K562 (cell line): ENCODE data around the gene MFAP2. TPM values are rescaled to one million over a fixed set of nuclear protein-coding genes. Genes with fewer than 3 reads are reported as not detected.
"Not testable (repeated sequence)": the region's sequence is repeated elsewhere in the genome, so short reads cannot be mapped to it uniquely, and the experiment has no call there.

Experiments used
- ATAC-seq: fragments of 200-7000 bp; cut with Tn5 transposase; 3 replicates; pipeline ENCODE4 v1.9.1; 2020; ENCODE audit warnings: moderate library complexity
- BruUV-seq: library from RNA; stranded (reverse); fragments of 400-500 nt; replicated peaks from 2 replicates; lab custom pipeline; 2021; lab: Mats Ljungman, UMichigan
- CTCF ChIA-PET: fragments of 300-600 bp; formaldehyde crosslinking; extraction: SDS; loops from one replicate; lab custom pipeline; 2021; ENCODE audit warnings: low intra/inter-chr PET ratio; lab: Yijun Ruan, JAX
- POLR2A ChIA-PET: fragments of 300-600, 350-650 bp; sonication (Branson Sonifier 250); formaldehyde crosslinking; extraction: SDS; loops from one replicate; lab custom pipeline; 2021; ENCODE audit warnings: antibody characterized with exemption, inconsistent platforms; lab: Yijun Ruan, JAX
- DNase-seq, 4 experiments: peaks; one replicate each; pipeline versions ENCODE4 v3.0.0 to v3.0.0-alpha.2; 2011 to 2018; ENCODE audit warnings: low spot score in 3 of 4, mixed read lengths in 3 of 4; ENCODE audit errors: extremely low read depth in 1 of 4
- FAIRE-seq: peaks from 2 replicates; lab custom pipeline; 2011; peaks lifted over from hg19 to GRCh38; lab: Jason Lieb, UNC
- H2AFZ ChIP-seq: 2 replicates; pipeline ENCODE4 v1.6.0; 2011; ENCODE audit warnings: low read depth, low read length, control low read depth, inconsistent platforms
- H3K27ac ChIP-seq: fragments of 200-600 bp; 3 replicates; pipeline ENCODE4 v1.8.0; 2011; ENCODE audit warnings: low read depth, mild to moderate bottlenecking, control low read depth, inconsistent platforms, low read length, moderate library complexity, mixed read lengths; ENCODE audit errors: extremely low read depth
- H3K27me3 ChIP-seq, 2 experiments: fragments of 300-600 bp in 1 of 2; 2 replicates in 1 of 2; 3 replicates in 1 of 2; pipeline versions ENCODE4 v1.6.0 to v1.8.0; 2011; ENCODE audit warnings: inconsistent platforms in 2 of 2, low read length in 2 of 2, mild to moderate bottlenecking in 1 of 2, mixed read lengths in 1 of 2, moderate library complexity in 1 of 2; ENCODE audit not compliant: control insufficient read depth in 2 of 2, insufficient read depth in 2 of 2
- H3K36me3 ChIP-seq: fragments of 300-600 bp; 3 replicates; pipeline ENCODE4 v1.8.0; 2011; ENCODE audit warnings: mild to moderate bottlenecking, low read length, inconsistent platforms; ENCODE audit not compliant: control insufficient read depth, insufficient read depth
- H3K4me1 ChIP-seq, 2 experiments: fragments of 200-600 bp in 1 of 2; replicated peaks in 1 of 2; 2 replicates in 1 of 2; 3 replicates in 1 of 2; pipeline versions ENCODE4 v1.5.1 to v1.8.0; 2011; ENCODE audit warnings: inconsistent platforms in 2 of 2, low read length in 2 of 2, mild to moderate bottlenecking in 1 of 2, mixed read lengths in 1 of 2, moderate library complexity in 1 of 2; ENCODE audit not compliant: control insufficient read depth in 2 of 2, insufficient read depth in 2 of 2
- H3K4me2 ChIP-seq: 2 replicates; pipeline ENCODE4 v1.6.1; 2011; ENCODE audit warnings: low read length, control low read depth, inconsistent platforms, mixed read lengths; ENCODE audit not compliant: insufficient read depth
- H3K4me3 ChIP-seq: fragments of 200-600 bp; sonication (generic), shearing (Covaris generic); 2 replicates; pipeline ENCODE4 v1.5.1; 2016; ENCODE audit warnings: control low read depth, inconsistent platforms
- H3K79me2 ChIP-seq: fragments of 200-600 bp; 3 replicates; pipeline ENCODE4 v1.8.0; 2011; ENCODE audit warnings: low read length, inconsistent platforms; ENCODE audit not compliant: control insufficient read depth, insufficient read depth
- H3K9ac ChIP-seq, 2 experiments: 2 replicates each; pipeline versions ENCODE4 v1.6.0 to v1.6.1; 2011; ENCODE audit warnings: low read depth in 2 of 2, low read length in 2 of 2, control low read depth in 1 of 2, inconsistent platforms in 1 of 2, mild to moderate bottlenecking in 1 of 2, mixed read lengths in 1 of 2; ENCODE audit not compliant: insufficient read depth in 1 of 2
- H3K9me1 ChIP-seq: one replicate; pipeline ENCODE4 v1.6.0; 2011; ENCODE audit warnings: inconsistent platforms, mild to moderate bottlenecking, low read length, moderate library complexity; ENCODE audit not compliant: control insufficient read depth, insufficient read depth
- H3K9me3 ChIP-seq: replicated peaks from 2 replicates; pipeline ENCODE4 v1.5.1; 2011; ENCODE audit warnings: low read depth, low read length, inconsistent platforms; ENCODE audit not compliant: control insufficient read depth, insufficient read depth
- H4K20me1 ChIP-seq: replicated peaks from 2 replicates; pipeline ENCODE4 v1.6.1; 2011; ENCODE audit warnings: low read length, inconsistent platforms, mixed read lengths; ENCODE audit not compliant: control insufficient read depth, insufficient read depth
- WGBS: fragments of 100-300 bp; shearing (Covaris generic); methylation state at CpG from one replicate; pipeline ENCODE4 v1.1.6; 2016; ENCODE audit warnings: low coverage, mixed read lengths; ENCODE audit not compliant: insufficient coverage; ENCODE audit errors: missing lambda C conversion rate; 5-methylcytosine and 5-hydroxymethylcytosine counted together
- in situ Hi-C: fragments of 300-500 bp; cut with MboI; formaldehyde crosslinking; loops from 4 replicates; pipeline ENCODE4 v1.15.0; 2018; ENCODE audit warnings: inconsistent platforms, mixed read lengths
- intact Hi-C: fragments of 100-400 bp; cut with micrococcal nuclease; formaldehyde crosslinking; loops from 2 replicates; pipeline ENCODE4 v1.14.2; 2022
- polyA plus RNA-seq, 8 experiments: library from polyadenylated mRNA; depleted of rRNA in 4 of 8; stranded (reverse) in 5 of 8; unstranded in 3 of 8; fragments of >200 nt; fragmentation: Nextera tagmentation in 2 of 8; fragmentation: Illumina TruSeq in 1 of 8; extraction: Ambion mirVana in 2 of 8; extraction: Trizol in 1 of 8; gene quantifications; 2 replicates each; pipeline versions ENCODE4 v1.2.1 to v1.2.3, GENCODE V29; 2011 to 2014; ENCODE audit warnings: inconsistent platforms in 1 of 8, missing spikeins in 1 of 8
- total RNA-seq, 7 experiments: library from RNA; depleted of rRNA in 6 of 7; stranded (reverse); fragments of >200 nt in 6 of 7; fragmentation: Illumina TruSeq in 2 of 7; extraction: Trizol in 2 of 7; gene quantifications; 2 replicates each; pipeline versions ENCODE4 v1.2.1 to v1.2.3, GENCODE V29; 2011 to 2021; ENCODE audit warnings: low replicate concordance in 1 of 7

The MFAP2 gene
- total and polyA plus RNA-seq, 9 of the 15 experiments (the other 6 are each of a cell fraction or from before 2014, with no cell fraction given), result not detected

DNA sequence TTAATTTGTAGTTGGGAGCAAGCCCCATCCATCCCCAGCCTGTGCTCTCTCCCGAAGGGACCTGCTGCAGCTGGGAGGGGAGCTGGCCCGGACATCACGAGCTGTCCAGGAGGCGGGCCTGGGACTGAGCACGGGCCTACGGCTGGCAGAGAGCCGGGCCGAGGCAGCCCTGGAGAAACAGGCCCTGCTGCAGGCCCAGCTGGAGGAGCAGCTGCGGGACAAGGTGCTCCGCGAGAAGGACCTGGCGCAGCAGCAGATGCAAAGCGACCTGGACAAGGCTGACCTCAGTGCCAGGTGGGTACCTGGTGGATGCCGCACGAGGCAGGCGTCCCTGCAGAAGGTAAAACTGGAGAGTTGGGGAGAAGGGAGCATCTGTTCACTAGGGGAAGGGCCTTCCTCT is 43.8 kb downstream of the MFAP2 start:
- DNase-seq, result peak in 1 of 4 experiments; percentile 2
- FAIRE-seq, H3K9me3 ChIP-seq, H3K27me3 ChIP-seq, H3K9ac ChIP-seq, H3K79me2 ChIP-seq, CTCF ChIA-PET, H4K20me1 ChIP-seq, H3K27ac ChIP-seq, H3K36me3 ChIP-seq, intact Hi-C loops, H3K9me1 ChIP-seq, H3K4me3 ChIP-seq, BruUV-seq, H2AFZ ChIP-seq, ATAC-seq, in situ Hi-C loops, H3K4me2 ChIP-seq: not testable (repeated sequence)
- WGBS, result 77% methylated on average over 11 of the region's 16 CpGs
- peaks cover 0 to 24% of the 10 kb centered on the region in 2 experiments; a peak in 2 of 5 replicates for H3K4me1 ChIP-seq
- POLR2A ChIA-PET, result interaction anchor here (0.6 to 0.9 kb wide), 2 partner anchors 32 to 40 kb away, joined by 3 read pairs; no protein-coding TSS in a partner anchor

DNA sequence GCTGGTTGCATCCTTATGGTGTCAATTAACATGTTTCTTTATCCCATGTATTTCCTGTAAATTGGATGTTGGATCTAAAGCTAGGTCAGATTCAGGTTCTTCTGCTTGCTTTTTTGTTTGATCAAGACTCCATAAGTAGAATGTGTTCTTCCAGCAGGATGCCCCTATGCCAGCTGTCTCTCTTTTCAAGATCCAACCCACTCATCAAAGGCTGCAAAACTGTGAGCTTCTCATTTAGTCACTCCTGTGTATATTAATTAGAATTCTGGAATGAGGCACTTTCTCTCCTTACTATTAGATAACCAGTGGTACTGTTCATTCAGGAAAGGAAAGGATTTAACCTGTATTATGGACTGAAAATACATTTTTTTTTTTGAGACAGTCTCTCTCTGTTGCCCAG is 46.5 kb downstream of the MFAP2 start:
- H4K20me1 ChIP-seq, H3K9me1 ChIP-seq, in situ Hi-C loops, H2AFZ ChIP-seq, BruUV-seq, DNase-seq, H3K4me2 ChIP-seq, H3K27me3 ChIP-seq, H3K79me2 ChIP-seq, FAIRE-seq, ATAC-seq, H3K9ac ChIP-seq, H3K27ac ChIP-seq, CTCF ChIA-PET, intact Hi-C loops, H3K4me3 ChIP-seq, H3K36me3 ChIP-seq, H3K9me3 ChIP-seq: not testable (repeated sequence)
- H3K4me1 ChIP-seq, result peaks cover 3 to 33% of the 10 kb centered on the region in 2 experiments; a peak in 4 of 5 replicates
- POLR2A ChIA-PET, result interaction anchor here (1.3 kb wide), 1 partner anchor 10 kb away, joined by 7 read pairs; no protein-coding TSS in a partner anchor
